HG02870 (cell line): ENCODE data around the gene CHST6.
"Not testable (repeated sequence)": the region's sequence is repeated elsewhere in the genome, so short reads cannot be mapped to it uniquely, and the experiment has no call there.

Source experiments
- ATAC-seq: cut with Tn5 transposase; IDR thresholded peaks from one replicate; pipeline ENCODE4 v1.9.1; 2021; ENCODE audit warnings: mild to moderate bottlenecking, moderate library complexity; ENCODE audit not compliant: unreplicated experiment

The CHST6 gene

DNA sequence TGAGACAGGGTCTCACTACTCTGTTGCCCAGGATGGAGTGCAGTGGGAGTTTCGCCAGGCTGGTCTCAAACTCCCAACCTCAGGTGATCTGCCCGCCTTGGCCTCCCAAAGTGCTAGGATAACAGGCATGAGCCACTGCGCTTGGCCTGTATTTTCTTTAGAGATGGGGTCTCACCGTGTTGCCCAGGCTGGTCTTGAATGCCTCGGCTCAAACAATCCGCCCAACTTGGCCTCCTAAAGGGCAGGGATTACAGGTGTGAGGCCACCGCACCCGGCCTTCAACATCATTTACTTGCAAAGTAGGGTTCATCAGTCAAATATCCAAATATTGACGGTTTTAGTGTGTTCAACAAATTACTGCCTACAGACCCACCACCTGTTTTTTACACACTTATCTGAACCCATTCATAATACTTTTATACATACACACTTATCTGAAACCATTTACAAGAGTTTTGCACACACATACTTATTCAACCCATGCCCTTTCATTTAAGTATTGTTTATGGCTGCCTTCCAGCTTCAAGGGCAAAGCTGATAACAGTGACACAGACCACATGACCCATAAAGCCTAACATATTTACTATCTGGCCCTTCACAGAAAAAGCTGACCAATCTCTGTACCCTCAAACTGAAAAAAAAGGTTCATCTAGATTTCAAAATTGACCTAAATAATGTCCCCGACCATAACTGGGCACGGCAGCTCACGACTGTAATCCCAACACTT lies 42.6 kb downstream of the CHST6 start:
- no peak for ATAC-seq

- ATAC-seq: no peak
Observed at GRCh38 chr16:75446416-75446815, 48.8 kb downstream of the CHST6 start.

GRCh38 chr16:75445298-75445697 lies 49.9 kb downstream of the CHST6 start:
- no peak for ATAC-seq

GRCh38 chr16:75443298-75443697 lies 51.9 kb downstream of the CHST6 start:
- no peak for ATAC-seq

- ATAC-seq: peak; percentile 75
Observed at GRCh38 chr16:75433732-75434413, 61.4 kb downstream of the CHST6 start.

DNA sequence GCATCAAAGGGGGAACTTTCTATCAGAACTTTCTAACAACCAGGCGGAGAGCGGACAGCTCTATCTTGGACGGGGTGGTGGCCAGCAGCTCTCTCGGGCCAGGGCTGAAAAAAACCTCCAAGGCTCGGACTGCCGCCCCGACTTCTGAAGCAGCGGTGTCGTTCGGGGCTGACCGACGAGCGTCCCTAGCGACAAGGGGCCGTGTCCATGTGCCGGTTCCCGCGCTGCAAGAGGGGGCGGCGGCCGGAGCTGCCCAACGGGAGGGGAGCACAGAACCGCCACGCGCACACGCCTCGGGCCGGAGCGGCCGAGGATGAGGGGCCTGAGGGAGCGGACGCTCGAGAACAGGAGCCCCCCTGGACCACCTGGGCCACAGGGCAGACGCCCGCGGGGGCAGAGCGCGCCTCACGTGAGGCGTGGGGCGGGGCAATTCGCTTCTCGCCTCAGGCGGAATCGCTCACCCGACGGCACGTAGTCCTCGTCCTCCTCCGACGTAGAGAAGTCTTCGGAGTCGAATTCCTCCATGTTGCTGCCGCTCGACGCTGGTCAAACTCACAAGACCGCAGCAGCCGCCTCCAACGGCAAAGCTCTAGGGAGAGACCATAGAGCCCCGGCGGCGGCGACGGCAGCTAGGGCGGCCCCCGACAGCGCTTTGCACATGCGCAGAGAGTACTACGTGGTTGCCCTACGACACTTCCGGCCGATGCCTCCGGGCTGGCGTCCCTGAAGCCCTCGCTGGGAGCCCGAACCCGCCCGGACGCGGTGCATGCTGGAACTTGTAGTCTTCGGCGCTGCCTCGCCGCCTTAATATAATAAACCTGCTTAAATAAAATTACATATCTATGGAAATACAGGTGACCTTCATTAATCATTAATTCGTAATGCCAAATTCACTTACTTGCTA lies 62.2 kb downstream of the CHST6 start, which contains the start of gene CFDP1:
Gene CFDP1 (minus strand): TSS at position 676 of the 904 bp plus-strand sequence. CDS start 151 bp downstream, at position 525.
- peak; percentile 86 for ATAC-seq

GRCh38 chr16:75429621-75430403 lies 65.4 kb downstream of the CHST6 start:
- no peak for ATAC-seq

- ATAC-seq: not testable (repeated sequence)
Observed at GRCh38 chr16:75426524-75426923, 68.7 kb downstream of the CHST6 start.

DNA sequence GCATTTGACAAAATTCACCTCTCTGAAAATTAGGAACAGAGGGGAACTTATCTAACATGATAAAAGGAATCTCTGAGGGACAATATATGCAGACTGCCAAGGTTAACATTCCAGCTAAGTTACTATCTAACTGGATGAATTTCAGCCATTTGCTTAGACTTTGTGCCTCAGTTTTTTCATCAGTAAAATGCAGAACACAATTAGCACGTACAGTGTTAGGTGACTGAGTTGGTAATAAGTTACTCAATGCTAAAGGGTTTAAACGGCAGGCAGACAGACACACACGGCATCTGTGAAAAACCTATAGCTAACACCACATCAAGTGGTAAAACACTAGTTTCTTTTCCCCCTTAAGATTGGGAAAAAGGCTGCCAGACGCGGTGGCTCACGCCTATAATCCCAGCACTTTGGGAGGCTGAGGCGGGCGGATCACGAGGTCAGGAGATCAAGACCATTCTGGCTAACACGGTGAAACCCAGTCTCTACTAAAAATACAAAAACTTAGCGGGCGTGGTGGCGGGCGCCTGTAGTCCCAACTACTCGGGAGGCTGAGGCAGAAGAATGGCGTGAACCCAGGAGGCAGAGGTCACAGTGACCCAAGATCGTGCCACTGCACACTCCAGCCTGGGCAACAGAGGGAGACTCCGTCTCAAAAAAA lies 71.0 kb downstream of the CHST6 start:
- not testable (repeated sequence) for ATAC-seq

- no peak for ATAC-seq
Observed at GRCh38 chr16:75423723-75424104, 71.5 kb downstream of the CHST6 start.
